B cell (primary cell): ENCODE data around the gene CTPS1. TPM values are rescaled to one million over a fixed set of nuclear protein-coding genes. Genes with fewer than 3 reads are reported as not detected.

Experiments
- ATAC-seq: fragments of 200-7000 bp; cut with Tn5 transposase; one replicate; pipeline ENCODE4 v1.10.0; 2021; ENCODE audit warnings: low read depth, mild to moderate bottlenecking, moderate number of reproducible peaks, moderate library complexity
- CTCF ChIA-PET: fragments of 350-600 bp; sonication (Branson Sonifier 250); formaldehyde crosslinking; loops from one replicate; lab custom pipeline; 2021; ENCODE audit warnings: antibody characterized with exemption, inconsistent platforms; lab: Charles Lee
- POLR2A ChIA-PET: fragments of 350-600 bp; sonication (Branson Sonifier 250); formaldehyde crosslinking; loops from one replicate; lab custom pipeline; 2021; ENCODE audit warnings: antibody characterized with exemption; lab: Charles Lee
- DNase-seq: peaks from one replicate; pipeline ENCODE4 v3.0.0; 2013
- H2AFZ ChIP-seq: 2 replicates; pipeline ENCODE4 v1.6.1; 2012; ENCODE audit warnings: mild to moderate bottlenecking, low read depth, low read length; ENCODE audit not compliant: insufficient read depth, poor library complexity, severe bottlenecking
- H3K27ac ChIP-seq, 2 donors: 1 replicate in 1 of 2; 2 replicates in 1 of 2; pipeline ENCODE4 v1.5.1; 2012 to 2013; ENCODE audit warnings: low read length in 2 of 2, mild to moderate bottlenecking in 2 of 2, moderate library complexity in 1 of 2
- H3K27me3 ChIP-seq, 4 experiments: fragments of 200-600 bp in 1 of 4; sonication (generic) in 1 of 4; replicated peaks in 1 of 4; 1 replicate in 2 of 4; 2 replicates in 2 of 4; pipeline versions ENCODE4 v1.6.1 to v1.7.0; 2013 to 2016; ENCODE audit warnings: low read length in 3 of 4, mild to moderate bottlenecking in 2 of 4, mixed read lengths in 1 of 4, moderate library complexity in 1 of 4; ENCODE audit not compliant: insufficient read depth in 4 of 4, control insufficient read depth in 3 of 4; ENCODE audit errors: control extremely low read depth in 1 of 4
- H3K36me3 ChIP-seq, 2 experiments: replicated peaks in 1 of 2; 1 replicate in 1 of 2; 2 replicates in 1 of 2; pipeline versions ENCODE4 v1.6.1 to v1.7.1; 2013; ENCODE audit warnings: low read length in 1 of 2; ENCODE audit not compliant: insufficient read depth in 2 of 2, control insufficient read depth in 1 of 2; ENCODE audit errors: control extremely low read depth in 1 of 2, extremely low read depth in 1 of 2
- H3K4me1 ChIP-seq, 2 donors: fragments of 200-600 bp in 1 of 2; sonication (generic) in 1 of 2; 1 replicate in 1 of 2; 2 replicates in 1 of 2; pipeline versions ENCODE4 v1.5.1 to v1.6.1; 2013 to 2017; ENCODE audit warnings: low read length in 2 of 2; ENCODE audit not compliant: control insufficient read depth in 2 of 2, insufficient read depth in 2 of 2
- H3K4me2 ChIP-seq: replicated peaks from 2 replicates; pipeline ENCODE3; 2012; ENCODE audit warnings: mild to moderate bottlenecking, low read depth, low read length; ENCODE audit not compliant: poor library complexity, severe bottlenecking
- H3K4me3 ChIP-seq, 5 experiments: fragments of 200-600 bp in 1 of 5; sonication (generic) in 1 of 5; 1 replicate in 3 of 5; 2 replicates in 2 of 5; pipeline versions ENCODE4 v1.5.1 to v1.7.0; 2011 to 2016; ENCODE audit warnings: low read length in 4 of 5, mild to moderate bottlenecking in 4 of 5, low read depth in 2 of 5, control low read depth in 1 of 5, moderate library complexity in 1 of 5; ENCODE audit not compliant: insufficient read depth in 1 of 5; ENCODE audit errors: control extremely low read depth in 1 of 5, extremely low read depth in 1 of 5
- H3K79me2 ChIP-seq: fragments of 200-600 bp; sonication (generic); one replicate; pipeline ENCODE4 v1.6.0; 2016; ENCODE audit warnings: low read length; ENCODE audit not compliant: control insufficient read depth, insufficient read depth
- H3K9ac ChIP-seq: fragments of 200-600 bp; sonication (generic); 2 replicates; pipeline ENCODE4 v1.6.1; 2017; ENCODE audit warnings: mild to moderate bottlenecking, low read length, moderate library complexity
- H3K9me3 ChIP-seq, 3 donors: one replicate each; pipeline versions ENCODE4 v1.6.1 to v1.7.1; 2013; ENCODE audit warnings: low read length in 2 of 3; ENCODE audit not compliant: control insufficient read depth in 2 of 3, insufficient read depth in 1 of 3; ENCODE audit errors: control extremely low read depth in 1 of 3
- H4K20me1 ChIP-seq: 2 replicates; pipeline ENCODE4 v1.6.0; 2012; ENCODE audit warnings: mild to moderate bottlenecking, low read length; ENCODE audit not compliant: insufficient read depth, control insufficient read depth, poor library complexity, severe bottlenecking
- H3K27ac Mint-ChIP-seq: one replicate; pipeline ENCODE4 v1.8.0; 2021; ENCODE audit warnings: mixed read lengths
- H3K27me3 Mint-ChIP-seq: one replicate; pipeline ENCODE4 v1.8.0; 2021; ENCODE audit warnings: mixed read lengths
- H3K4me1 Mint-ChIP-seq: one replicate; pipeline ENCODE4 v1.8.0; 2021; ENCODE audit warnings: mixed read lengths
- H3K4me3 Mint-ChIP-seq: one replicate; pipeline ENCODE4 v1.8.0; 2021; ENCODE audit warnings: mixed read lengths
- H3K9me3 Mint-ChIP-seq: one replicate; pipeline ENCODE4 v1.8.0; 2022; ENCODE audit warnings: mixed read lengths; ENCODE audit not compliant: insufficient read depth
- EZH2 ChIP-seq: IDR thresholded peaks from 2 replicates; pipeline ENCODE4 v1.6.1; 2012; ENCODE audit warnings: borderline replicate concordance, low read depth, mild to moderate bottlenecking, moderate library complexity, low read length; ENCODE audit not compliant: insufficient read depth, poor library complexity, severe bottlenecking
- WGBS: methylation state at CpG from one replicate; pipeline ENCODE4 v1.1.5; 2013; ENCODE audit warnings: missing lambda C conversion rate; ENCODE audit not compliant: insufficient coverage; 5-methylcytosine and 5-hydroxymethylcytosine counted together
- intact Hi-C: fragments of 100-400 bp; cut with micrococcal nuclease; formaldehyde crosslinking; loops from one replicate; pipeline ENCODE4 v1.10.0; 2022
- polyA plus RNA-seq: library from polyadenylated mRNA; depleted of rRNA; stranded (reverse); fragments of >200 nt; gene quantifications from 2 replicates; pipeline ENCODE4 v1.2.3, GENCODE V29; 2012
- total RNA-seq, 2 donors: library from RNA; stranded (reverse); fragments of 120-200 nt in 1 of 2; gene quantifications; 1 replicate in 1 of 2; 2 replicates in 1 of 2; pipeline versions ENCODE4 v1.2.3 to v1.2.4, GENCODE V29; 2013 to 2022
- TF ChIP-seq, protein P1 (sequence below): fragments of 200-600 bp; IDR thresholded peaks from one replicate; pipeline ENCODE4 v1.8.0; 2022; ENCODE audit warnings: antibody characterized with exemption, mild to moderate bottlenecking

Gene CTPS1
- total and polyA plus RNA-seq, 2 donors (not counting 1 experiment from before 2014, with no cell fraction given): 9.2 to 17.9 TPM

- H3K9ac ChIP-seq: no peak overlapping the region
- peaks cover 33% of the 10 kb centered on the region for H3K79me2 ChIP-seq
- H3K4me1 Mint-ChIP-seq: peaks cover 2% of the 10 kb centered on the region
- ATAC-seq: no peak
- no peaks in the 10 kb centered on the region for H3K9me3 Mint-ChIP-seq
- no peaks in the 10 kb centered on the region for H4K20me1 ChIP-seq
- no peaks in the 10 kb centered on the region for H3K27me3 Mint-ChIP-seq
- no peak overlapping the region for H2AFZ ChIP-seq
- DNase-seq: no peak
- H3K27me3 ChIP-seq: no peaks in the 10 kb centered on the region
- TF ChIP-seq EZH2: no peak
- TF ChIP-seq, protein P1, sequence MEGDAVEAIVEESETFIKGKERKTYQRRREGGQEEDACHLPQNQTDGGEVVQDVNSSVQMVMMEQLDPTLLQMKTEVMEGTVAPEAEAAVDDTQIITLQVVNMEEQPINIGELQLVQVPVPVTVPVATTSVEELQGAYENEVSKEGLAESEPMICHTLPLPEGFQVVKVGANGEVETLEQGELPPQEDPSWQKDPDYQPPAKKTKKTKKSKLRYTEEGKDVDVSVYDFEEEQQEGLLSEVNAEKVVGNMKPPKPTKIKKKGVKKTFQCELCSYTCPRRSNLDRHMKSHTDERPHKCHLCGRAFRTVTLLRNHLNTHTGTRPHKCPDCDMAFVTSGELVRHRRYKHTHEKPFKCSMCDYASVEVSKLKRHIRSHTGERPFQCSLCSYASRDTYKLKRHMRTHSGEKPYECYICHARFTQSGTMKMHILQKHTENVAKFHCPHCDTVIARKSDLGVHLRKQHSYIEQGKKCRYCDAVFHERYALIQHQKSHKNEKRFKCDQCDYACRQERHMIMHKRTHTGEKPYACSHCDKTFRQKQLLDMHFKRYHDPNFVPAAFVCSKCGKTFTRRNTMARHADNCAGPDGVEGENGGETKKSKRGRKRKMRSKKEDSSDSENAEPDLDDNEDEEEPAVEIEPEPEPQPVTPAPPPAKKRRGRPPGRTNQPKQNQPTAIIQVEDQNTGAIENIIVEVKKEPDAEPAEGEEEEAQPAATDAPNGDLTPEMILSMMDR: no peak
- H3K9me3 ChIP-seq: no peaks in the 10 kb centered on the region
- no peak overlapping the region for H3K4me2 ChIP-seq
- H3K4me3 ChIP-seq: no peak overlapping the region
- CTCF ChIA-PET: no interaction called here
- H3K27ac Mint-ChIP-seq: no peak overlapping the region
- POLR2A ChIA-PET: no interaction called here
- peaks cover 3 to 77% of the 10 kb centered on the region in 2 experiments for H3K36me3 ChIP-seq
- H3K27ac ChIP-seq: no peak overlapping the region
- intact Hi-C loops: no loop called here
- WGBS: 94% methylated on average over 2 of the region's 3 CpGs
- H3K4me1 ChIP-seq: no peaks in the 10 kb centered on the region
- no peak overlapping the region for H3K4me3 Mint-ChIP-seq
Observed at GRCh38 chr1:40986956-40987355, 7.5 kb downstream of the CTPS1 start.

DNA sequence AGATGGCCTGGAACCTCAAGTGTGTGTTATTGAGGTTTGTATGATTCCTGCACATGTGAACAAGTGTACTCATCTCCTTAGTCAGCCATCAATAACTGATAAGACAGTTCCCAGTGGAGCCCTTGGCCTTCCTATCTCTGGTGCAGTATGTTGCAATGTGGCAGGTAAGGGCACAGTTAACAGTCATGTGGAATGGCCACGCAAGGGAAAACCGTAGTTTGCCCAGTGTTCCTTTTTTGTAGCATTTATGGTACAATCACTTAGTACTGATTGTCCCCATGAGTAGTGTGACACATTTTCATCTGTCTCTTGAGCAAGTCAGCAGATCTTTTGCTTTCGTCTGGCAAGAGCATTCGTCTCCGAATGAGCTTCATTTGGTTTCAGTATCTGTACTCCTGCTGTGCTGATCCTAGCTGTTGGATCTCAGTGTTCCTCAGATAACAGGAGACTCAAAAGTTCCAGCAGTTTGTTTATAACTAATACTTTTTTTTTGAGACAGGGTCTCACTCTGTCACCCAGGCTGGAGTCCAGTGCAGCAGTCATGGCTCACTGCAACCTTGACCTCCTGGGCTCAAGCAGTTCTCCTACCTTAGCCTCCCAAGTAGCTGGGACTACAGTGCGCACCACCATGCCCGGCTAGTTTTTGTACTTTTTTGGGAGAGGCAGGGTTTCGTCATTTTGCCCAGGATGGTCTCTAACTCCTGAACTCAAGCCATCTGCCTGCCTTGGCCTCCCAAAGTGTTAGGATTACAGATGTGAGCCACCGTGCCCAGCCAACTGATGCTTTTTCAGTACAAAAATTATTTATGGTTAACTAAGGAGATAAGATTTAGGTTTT lies 8.2 kb downstream of the CTPS1 start:
- H3K4me3 Mint-ChIP-seq: no peak overlapping the region
- no peak overlapping the region for H3K27ac ChIP-seq
- no peaks in the 10 kb centered on the region for H3K4me1 ChIP-seq
- DNase-seq (no peak), ATAC-seq (no peak)
- H3K79me2 ChIP-seq: peaks cover 26% of the 10 kb centered on the region
- H2AFZ ChIP-seq: no peak overlapping the region
- H3K4me2 ChIP-seq: no peak overlapping the region
- no peaks in the 10 kb centered on the region for H4K20me1 ChIP-seq
- H3K4me1 Mint-ChIP-seq: no peaks in the 10 kb centered on the region
- H3K9me3 Mint-ChIP-seq: no peaks in the 10 kb centered on the region
- H3K9me3 ChIP-seq: no peaks in the 10 kb centered on the region
- intact Hi-C loops: no loop called here
- H3K36me3 ChIP-seq: peaks cover 3 to 81% of the 10 kb centered on the region in 2 experiments
- no peaks in the 10 kb centered on the region for H3K27me3 Mint-ChIP-seq
- ChIA-PET POLR2A (no interaction called here), CTCF (no interaction called here)
- no peak overlapping the region for H3K9ac ChIP-seq
- H3K27ac Mint-ChIP-seq: no peak overlapping the region
- no peaks in the 10 kb centered on the region for H3K27me3 ChIP-seq
- 100% methylated on average over 5 of the region's 9 CpGs for WGBS
- TF ChIP-seq, protein P1: no peak
- no peak for TF ChIP-seq EZH2
- no peak overlapping the region for H3K4me3 ChIP-seq
